Breast epithelium (tissue), 4 donors: ENCODE measurements around the gene KIRREL2. TPM values are rescaled to one million over a fixed set of nuclear protein-coding genes. Genes with fewer than 3 reads are reported as not detected.

Experiments used
- DNase-seq, 2 donors: peaks; one replicate each; pipeline ENCODE4 v3.0.0-alpha.2; 2019; ENCODE audit warnings: low spot score in 2 of 2
- H3K27ac ChIP-seq, 2 donors: fragments of 200-600 bp; sonication (generic) in 1 of 2; one replicate each; pipeline ENCODE4 v1.5.1; 2016 to 2019; ENCODE audit warnings: mild to moderate bottlenecking in 1 of 2
- H3K27me3 ChIP-seq, 2 donors: fragments of 200-600 bp; sonication (generic) in 1 of 2; one replicate each; pipeline versions ENCODE4 v1.5.1 to v1.6.0; 2017 to 2019; ENCODE audit warnings: control low read depth in 1 of 2, mild to moderate bottlenecking in 1 of 2
- H3K36me3 ChIP-seq: fragments of 200-600 bp; one replicate; pipeline ENCODE4 v1.5.1; 2019
- H3K4me1 ChIP-seq, 2 donors: fragments of 200-600 bp; sonication (generic); one replicate each; pipeline ENCODE4 v1.5.1; 2016 to 2019; ENCODE audit warnings: control low read depth in 1 of 2
- H3K4me3 ChIP-seq, 3 donors: fragments of 200-600 bp; sonication (generic); 1 replicate in 2 of 3; 2 replicates in 1 of 3; pipeline ENCODE4 v1.5.1; 2016 to 2019; ENCODE audit warnings: mild to moderate bottlenecking in 3 of 3, moderate library complexity in 2 of 3
- H3K9me3 ChIP-seq, 2 donors: fragments of 200-600 bp; sonication (generic) in 1 of 2; one replicate each; pipeline ENCODE4 v1.5.1; 2016 to 2019; ENCODE audit warnings: control low read depth in 1 of 2
- CTCF ChIP-seq, 3 donors: fragments of 450-650 bp; IDR thresholded peaks; one replicate each; pipeline ENCODE4 v1.5.1; 2016 to 2017; ENCODE audit warnings: antibody characterized with exemption in 3 of 3, mild to moderate bottlenecking in 3 of 3, moderate library complexity in 3 of 3
- POLR2A ChIP-seq: fragments of 450-650 bp; IDR thresholded peaks from one replicate; pipeline ENCODE4 v1.6.1; 2016; ENCODE audit warnings: antibody characterized with exemption, mild to moderate bottlenecking, moderate library complexity
- POLR2AphosphoS5 ChIP-seq, 3 donors: sonication (generic); formaldehyde crosslinking; IDR thresholded peaks; one replicate each; pipeline ENCODE4 v1.6.1; 2017; ENCODE audit warnings: antibody characterized with exemption in 3 of 3
- intact Hi-C: fragments of 100-400 bp; cut with DNase I; formaldehyde crosslinking; loops from one replicate; pipeline ENCODE4 v1.15.1; 2023; ENCODE audit warnings: low total_unique reads
- total RNA-seq, 3 donors: library from RNA; depleted of rRNA; stranded (reverse); fragments of >200 nt; gene quantifications; one replicate each; pipeline ENCODE4 v1.1.0, GENCODE V29; 2016

KIRREL2 gene
- total RNA-seq, 3 donors from 2014 or later, result 0.15 to 0.66 TPM; not detected in 1

GRCh38 chr19:35845215-35846037 lies 11.3 kb upstream of the KIRREL2 start:
- no peak overlapping the region for H3K27ac ChIP-seq
- H3K4me3 ChIP-seq, result peak overlapping the region in 2 of 3 donors; percentile 42 to 60
- DNase-seq, result no peak
- TF ChIP-seq CTCF (IDR thresholded peaks at IDR 0.05), result no peak
- TF ChIP-seq POLR2AphosphoS5 (IDR thresholded peaks at IDR 0.05), result no peak
- no peak for TF ChIP-seq POLR2A
- H3K27me3 ChIP-seq, result peaks cover 3 to 70% of the 10 kb centered on the region in 2 donors
- H3K4me1 ChIP-seq, result no peaks in the 10 kb centered on the region
- intact Hi-C loops, result loop anchor here (5.0 kb wide), 1 partner anchor 1012 kb away; no protein-coding TSS in a partner anchor
- H3K36me3 ChIP-seq, result no peaks in the 10 kb centered on the region
- no peaks in the 10 kb centered on the region for H3K9me3 ChIP-seq

GRCh38 chr19:35846038-35846668 lies 10.6 kb upstream of the KIRREL2 start:
- Histone ChIP-seq H3K4me3 (peak overlapping the region in 2 of 3 donors; percentile 42 to 60), H3K27ac (no peak overlapping the region), H3K36me3 (no peaks in the 10 kb centered on the region), H3K27me3 (peaks cover 3 to 73% of the 10 kb centered on the region in 2 donors), H3K4me1 (no peaks in the 10 kb centered on the region), H3K9me3 (no peaks in the 10 kb centered on the region)
- TF ChIP-seq CTCF (IDR thresholded peaks at IDR 0.05) (no peak), POLR2A (no peak), POLR2AphosphoS5 (IDR thresholded peaks at IDR 0.05) (no peak)
- no peak for DNase-seq
- intact Hi-C loops, result loop anchor here (5.0 kb wide), 1 partner anchor 1011 kb away; no protein-coding TSS in a partner anchor

- no peak for DNase-seq
- intact Hi-C loops, result loop anchor here (5.0 kb wide), 1 partner anchor 1009 kb away; no protein-coding TSS in a partner anchor
- H3K4me1 ChIP-seq, result no peaks in the 10 kb centered on the region
- H3K27me3 ChIP-seq, result peaks cover 3 to 71% of the 10 kb centered on the region in 2 donors
- H3K4me3 ChIP-seq, result no peak overlapping the region
- H3K9me3 ChIP-seq, result no peaks in the 10 kb centered on the region
- H3K36me3 ChIP-seq, result no peaks in the 10 kb centered on the region
- H3K27ac ChIP-seq, result no peak overlapping the region
- TF ChIP-seq POLR2AphosphoS5 (IDR thresholded peaks at IDR 0.05), result no peak
- TF ChIP-seq POLR2A, result no peak
- no peak for TF ChIP-seq CTCF (IDR thresholded peaks at IDR 0.05)
Measured at GRCh38 chr19:35847911-35848310, 8.8 kb upstream of the KIRREL2 start.

GRCh38 chr19:35848486-35848885 lies 8.2 kb upstream of the KIRREL2 start:
- TF ChIP-seq CTCF (IDR thresholded peaks at IDR 0.05), result no peak
- intact Hi-C loops, result loop anchor here (5.0 kb wide), 1 partner anchor 1009 kb away; no protein-coding TSS in a partner anchor
- Histone ChIP-seq H3K4me1 (no peaks in the 10 kb centered on the region), H3K9me3 (no peaks in the 10 kb centered on the region), H3K4me3 (no peak overlapping the region), H3K36me3 (no peaks in the 10 kb centered on the region), H3K27me3 (peaks cover 3 to 70% of the 10 kb centered on the region in 2 donors), H3K27ac (no peak overlapping the region)
- no peak for DNase-seq
